K562 (cell line): ENCODE data around the gene PATL2. TPM values are rescaled to one million over a fixed set of nuclear protein-coding genes. Genes with fewer than 3 reads are reported as not detected.
A peak's percentile ranks its signal among the peaks of the same experiment; 100 is the strongest.

Experiments
- EZH2 ChIP-seq: IDR thresholded peaks from 2 replicates; pipeline ENCODE4 v1.6.1; 2012; ENCODE audit warnings: low read depth, mild to moderate bottlenecking, inconsistent platforms, low read length, borderline replicate concordance
- FOXK2 ChIP-seq, 2 experiments: fragments of 450-650 bp; IDR thresholded peaks in 1 of 2; conservative IDR thresholded peaks in 1 of 2; 2 replicates each; pipeline ENCODE4 v1.6.1; 2016; ENCODE audit warnings: low read depth in 2 of 2, mild to moderate bottlenecking in 1 of 2
- GTF2E2 ChIP-seq: fragments of 200-800 bp; sonication (Bioruptor generic); IDR thresholded peaks from 2 replicates; pipeline ENCODE4 v1.6.1; 2016; ENCODE audit warnings: missing genetic modification characterization, missing compliant biosample characterization
- HMGN3 ChIP-seq: IDR thresholded peaks from 2 replicates; pipeline ENCODE4 v1.6.1; 2011; ENCODE audit warnings: borderline replicate concordance, low read depth, mild to moderate bottlenecking, mixed read lengths, low read length; ENCODE audit not compliant: insufficient read length; ENCODE audit errors: extremely low read depth
- KHSRP ChIP-seq: fragments of 450-650 bp; IDR thresholded peaks from 2 replicates; pipeline ENCODE4 v1.6.1; 2017
- NFE2 ChIP-seq: IDR thresholded peaks from 2 replicates; pipeline ENCODE4 v1.6.1; 2014; ENCODE audit warnings: antibody characterized with exemption, low read depth
- RBM15 ChIP-seq: fragments of 200-400 bp; formaldehyde crosslinking; IDR thresholded peaks from 2 replicates; pipeline ENCODE4 v1.6.1; 2018; ENCODE audit warnings: mild to moderate bottlenecking, low read length, moderate library complexity; ENCODE audit not compliant: insufficient read depth
- RBM39 ChIP-seq: fragments of 200-400 bp; formaldehyde crosslinking; optimal IDR thresholded peaks from 2 replicates; pipeline ENCODE3; 2018; ENCODE audit warnings: low read depth, low read length
- SAFB ChIP-seq: fragments of 200-400 bp; formaldehyde crosslinking; IDR thresholded peaks from 2 replicates; pipeline ENCODE4 v1.6.1; 2017; ENCODE audit warnings: low read depth, low read length, borderline replicate concordance
- TAF7 ChIP-seq: fragments of 450-650 bp; IDR thresholded peaks from 2 replicates; pipeline ENCODE4 v1.6.1; 2016; ENCODE audit warnings: missing genetic modification characterization, missing compliant biosample characterization
- TBP ChIP-seq: optimal IDR thresholded peaks from 2 replicates; pipeline ENCODE3; 2011; ENCODE audit warnings: low read depth, low read length, improper control_type of control experiment
- WHSC1 ChIP-seq: IDR thresholded peaks from one replicate; pipeline ENCODE4 v1.6.1; 2012; ENCODE audit warnings: low read length, control low read depth, inconsistent platforms
- ZNF197 ChIP-seq: fragments of 200-800 bp; sonication (Bioruptor generic); IDR thresholded peaks from 2 replicates; pipeline ENCODE4 v1.6.1; 2016; ENCODE audit warnings: low read depth, missing genetic modification characterization, missing compliant biosample characterization
- ZNF232 ChIP-seq: sonication (generic); formaldehyde crosslinking; IDR thresholded peaks from 2 replicates; pipeline ENCODE4 v1.8.0; 2022; ENCODE audit warnings: mild to moderate bottlenecking, missing genetic modification reagents
- ZNF316 ChIP-seq: fragments of 450-650 bp; IDR thresholded peaks from 2 replicates; pipeline ENCODE4 v1.6.1; 2016
- ZNF507 ChIP-seq: conservative IDR thresholded peaks from 2 replicates; pipeline ENCODE4 v1.6.1; 2017; ENCODE audit warnings: missing genetic modification characterization, missing compliant biosample characterization
- polyA plus RNA-seq, 8 experiments: library from polyadenylated mRNA; depleted of rRNA in 4 of 8; stranded (reverse) in 5 of 8; unstranded in 3 of 8; fragments of >200 nt; fragmentation: Nextera tagmentation in 2 of 8; fragmentation: Illumina TruSeq in 1 of 8; extraction: Ambion mirVana in 2 of 8; extraction: Trizol in 1 of 8; gene quantifications; 2 replicates each; pipeline versions ENCODE4 v1.2.1 to v1.2.3, GENCODE V29; 2011 to 2014; ENCODE audit warnings: inconsistent platforms in 1 of 8, missing spikeins in 1 of 8
- total RNA-seq, 7 experiments: library from RNA; depleted of rRNA in 6 of 7; stranded (reverse); fragments of >200 nt in 6 of 7; fragmentation: Illumina TruSeq in 2 of 7; extraction: Trizol in 2 of 7; gene quantifications; 2 replicates each; pipeline versions ENCODE4 v1.2.1 to v1.2.3, GENCODE V29; 2011 to 2021; ENCODE audit warnings: low replicate concordance in 1 of 7
- TF ChIP-seq, protein P1 (sequence below), 2 experiments: fragments of 150-350 bp in 1 of 2; IDR thresholded peaks; 2 replicates each; pipeline ENCODE4 v1.6.1; 2012 to 2016; ENCODE audit warnings: low read depth in 2 of 2, low read length in 2 of 2, mild to moderate bottlenecking in 1 of 2, moderate library complexity in 1 of 2

PATL2 gene
- total and polyA plus RNA-seq, 9 of the 15 experiments (the other 6 are each of a cell fraction or from before 2014, with no cell fraction given) = 0.42 to 1.1 (median 0.86) TPM

DNA sequence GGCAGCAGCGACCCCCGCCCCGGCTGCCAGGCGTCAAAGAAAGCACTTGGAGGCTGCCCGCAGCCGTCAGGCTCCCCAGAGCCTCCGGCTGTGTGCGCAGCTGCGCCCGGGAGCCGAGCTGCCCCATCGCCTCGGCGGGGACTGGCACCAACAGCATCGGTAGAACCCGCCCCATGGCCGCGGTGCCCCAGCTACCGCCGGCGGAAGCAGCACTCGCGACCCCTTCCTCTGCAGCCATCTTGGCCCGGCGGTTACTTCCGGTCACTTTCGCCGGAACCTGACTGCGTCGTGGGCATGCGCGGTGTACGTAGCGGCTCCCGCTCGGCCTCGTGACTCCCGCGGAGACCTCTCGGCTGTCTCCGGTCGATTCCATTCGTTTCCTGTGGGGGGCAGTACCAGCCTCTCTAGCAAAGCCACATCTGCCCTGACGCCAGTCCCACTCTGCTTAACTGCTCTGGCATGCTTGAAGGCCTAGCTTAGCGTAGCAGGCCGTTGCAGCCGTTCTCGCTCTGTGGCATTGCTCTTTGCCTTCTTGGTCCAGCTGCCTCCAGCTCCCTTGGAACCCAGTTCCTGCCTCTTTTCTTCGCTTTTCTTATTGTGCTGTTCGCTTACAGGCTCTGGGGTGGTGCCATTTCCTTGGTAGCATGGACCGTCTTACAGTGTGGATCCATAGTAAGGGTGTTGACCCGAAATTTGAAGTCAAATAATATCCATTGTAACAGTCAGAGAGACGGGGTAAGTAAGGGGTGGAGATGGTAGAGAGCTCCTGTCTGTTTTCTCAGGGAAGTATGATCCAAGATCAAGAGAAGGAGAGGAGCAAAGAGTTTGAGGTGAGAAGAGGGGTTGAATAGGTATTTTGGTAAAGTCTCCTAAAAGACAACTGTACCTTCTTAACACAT is 47.5 kb downstream of the PATL2 start, which contains the start of gene SPG11 (continued):
- TF ChIP-seq, protein P1, sequence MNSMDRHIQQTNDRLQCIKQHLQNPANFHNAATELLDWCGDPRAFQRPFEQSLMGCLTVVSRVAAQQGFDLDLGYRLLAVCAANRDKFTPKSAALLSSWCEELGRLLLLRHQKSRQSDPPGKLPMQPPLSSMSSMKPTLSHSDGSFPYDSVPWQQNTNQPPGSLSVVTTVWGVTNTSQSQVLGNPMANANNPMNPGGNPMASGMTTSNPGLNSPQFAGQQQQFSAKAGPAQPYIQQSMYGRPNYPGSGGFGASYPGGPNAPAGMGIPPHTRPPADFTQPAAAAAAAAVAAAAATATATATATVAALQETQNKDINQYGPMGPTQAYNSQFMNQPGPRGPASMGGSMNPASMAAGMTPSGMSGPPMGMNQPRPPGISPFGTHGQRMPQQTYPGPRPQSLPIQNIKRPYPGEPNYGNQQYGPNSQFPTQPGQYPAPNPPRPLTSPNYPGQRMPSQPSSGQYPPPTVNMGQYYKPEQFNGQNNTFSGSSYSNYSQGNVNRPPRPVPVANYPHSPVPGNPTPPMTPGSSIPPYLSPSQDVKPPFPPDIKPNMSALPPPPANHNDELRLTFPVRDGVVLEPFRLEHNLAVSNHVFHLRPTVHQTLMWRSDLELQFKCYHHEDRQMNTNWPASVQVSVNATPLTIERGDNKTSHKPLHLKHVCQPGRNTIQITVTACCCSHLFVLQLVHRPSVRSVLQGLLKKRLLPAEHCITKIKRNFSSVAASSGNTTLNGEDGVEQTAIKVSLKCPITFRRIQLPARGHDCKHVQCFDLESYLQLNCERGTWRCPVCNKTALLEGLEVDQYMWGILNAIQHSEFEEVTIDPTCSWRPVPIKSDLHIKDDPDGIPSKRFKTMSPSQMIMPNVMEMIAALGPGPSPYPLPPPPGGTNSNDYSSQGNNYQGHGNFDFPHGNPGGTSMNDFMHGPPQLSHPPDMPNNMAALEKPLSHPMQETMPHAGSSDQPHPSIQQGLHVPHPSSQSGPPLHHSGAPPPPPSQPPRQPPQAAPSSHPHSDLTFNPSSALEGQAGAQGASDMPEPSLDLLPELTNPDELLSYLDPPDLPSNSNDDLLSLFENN (IDR thresholded peaks at IDR 0.05; ENCODE audit: low read depth in 2 of 2, low read length in 2 of 2) = peak in 1 of 2 experiments; percentile 54; a peak in 1 of 4 replicates
- TF ChIP-seq ZNF316 (no peak), TBP (peak; percentile 91), ZNF232 (CRISPR knock-in tag) (peak; percentile 84; the same call in 1 of the 2 replicates), TAF7 (peak; percentile 84), ZNF197 (peak; percentile 90; the same call in 1 of the 2 replicates), RBM39 (no peak), KHSRP (no peak), WHSC1 (peak; percentile 66), EZH2 (no peak), HMGN3 (peak; percentile 85), SAFB (no peak), RBM15 (no peak), NFE2 (no peak), ZNF507 (tag) (no peak), GTF2E2 (tag) (peak; percentile 86; the same call in 1 of the 2 replicates), FOXK2 (conservative IDR thresholded peaks at IDR 0.05 in 1 of 2, IDR thresholded peaks at IDR 0.05 in 1 of 2; ENCODE audit: low read depth in 2 of 2) (peak in 1 of 2 experiments; percentile 71; a peak in 1 of 4 replicates)
